HG03342 (cell line): ENCODE measurements around the gene EIF3I.
"Not testable (repeated sequence)": the region's sequence is repeated elsewhere in the genome, so short reads cannot be mapped to it uniquely, and the experiment has no call there.

ENCODE experiments used
- ATAC-seq: cut with Tn5 transposase; IDR thresholded peaks from one replicate; pipeline ENCODE4 v1.9.1; 2021; ENCODE audit warnings: mild to moderate bottlenecking, moderate library complexity; ENCODE audit not compliant: unreplicated experiment

EIF3I gene

GRCh38 chr1:32231843-32232432 lies 9.7 kb downstream of the EIF3I start:
- no peak for ATAC-seq

- ATAC-seq, result no peak
Measured at GRCh38 chr1:32232558-32233304, 10.5 kb downstream of the EIF3I start.

- no peak for ATAC-seq
Measured at GRCh38 chr1:32234792-32235191, 12.6 kb downstream of the EIF3I start.

DNA sequence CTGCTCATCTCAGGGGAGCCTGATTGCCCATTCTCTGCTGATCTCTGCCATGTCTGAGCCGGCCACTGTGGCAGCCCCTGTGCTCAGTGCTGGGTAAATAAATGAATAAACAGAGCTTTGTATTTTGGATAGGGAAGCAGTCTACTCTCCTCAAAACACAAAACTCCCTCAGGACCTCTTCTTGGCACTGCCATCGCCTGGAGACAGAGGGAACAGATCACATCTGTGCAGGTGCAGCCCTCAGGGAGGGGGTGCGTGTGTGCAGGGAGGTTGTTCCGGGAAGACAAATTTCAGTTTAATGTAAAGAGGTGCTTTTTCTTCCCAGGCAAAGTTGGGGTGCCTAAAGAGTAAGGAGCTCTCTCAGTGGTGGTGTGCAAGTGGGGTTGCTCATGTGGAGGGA lies 17.1 kb downstream of the EIF3I start:
- ATAC-seq, result no peak

- ATAC-seq, result no peak
Measured at GRCh38 chr1:32239790-32240139, 17.6 kb downstream of the EIF3I start.

DNA sequence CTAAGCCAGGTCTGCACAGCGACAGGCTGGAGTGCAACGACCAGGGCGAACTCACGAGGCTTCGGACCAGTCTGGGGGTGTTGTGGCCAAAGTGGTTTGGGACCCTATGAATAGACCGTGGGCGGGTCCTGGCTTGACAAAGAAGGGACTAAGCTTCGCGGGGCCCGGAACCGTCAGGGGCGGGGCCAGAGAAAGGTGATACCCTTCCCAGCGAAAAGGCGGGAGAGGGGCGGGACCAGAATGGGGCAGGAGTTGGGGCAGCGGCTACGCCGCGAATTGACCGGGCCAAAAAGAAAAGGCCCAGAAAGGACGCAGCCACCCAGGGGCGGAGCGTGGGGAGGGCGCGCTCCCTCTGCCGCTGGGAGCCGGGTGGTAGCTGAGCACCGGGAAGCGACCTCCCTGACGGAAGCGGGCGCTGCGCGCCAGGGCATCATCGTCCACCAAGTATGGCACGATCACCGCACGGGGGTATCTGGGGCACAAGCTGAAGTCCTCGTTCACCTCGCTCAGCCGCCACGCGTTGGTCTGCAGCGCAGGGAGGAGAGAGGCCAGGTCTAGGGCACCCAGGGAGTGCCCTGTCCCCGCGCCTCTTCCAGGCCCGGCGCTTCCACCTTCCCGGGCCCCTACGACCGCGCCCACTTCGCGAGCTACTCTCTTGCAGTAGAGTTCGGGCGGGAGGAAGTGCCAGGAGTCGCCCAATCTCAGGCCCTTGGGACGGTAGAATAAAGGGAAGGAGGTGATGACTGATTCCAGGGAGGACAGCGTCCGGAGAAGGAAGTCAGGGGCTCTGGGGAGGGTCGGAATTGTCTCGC lies 18.1 kb downstream of the EIF3I start:
- peak; percentile 39 for ATAC-seq

DNA sequence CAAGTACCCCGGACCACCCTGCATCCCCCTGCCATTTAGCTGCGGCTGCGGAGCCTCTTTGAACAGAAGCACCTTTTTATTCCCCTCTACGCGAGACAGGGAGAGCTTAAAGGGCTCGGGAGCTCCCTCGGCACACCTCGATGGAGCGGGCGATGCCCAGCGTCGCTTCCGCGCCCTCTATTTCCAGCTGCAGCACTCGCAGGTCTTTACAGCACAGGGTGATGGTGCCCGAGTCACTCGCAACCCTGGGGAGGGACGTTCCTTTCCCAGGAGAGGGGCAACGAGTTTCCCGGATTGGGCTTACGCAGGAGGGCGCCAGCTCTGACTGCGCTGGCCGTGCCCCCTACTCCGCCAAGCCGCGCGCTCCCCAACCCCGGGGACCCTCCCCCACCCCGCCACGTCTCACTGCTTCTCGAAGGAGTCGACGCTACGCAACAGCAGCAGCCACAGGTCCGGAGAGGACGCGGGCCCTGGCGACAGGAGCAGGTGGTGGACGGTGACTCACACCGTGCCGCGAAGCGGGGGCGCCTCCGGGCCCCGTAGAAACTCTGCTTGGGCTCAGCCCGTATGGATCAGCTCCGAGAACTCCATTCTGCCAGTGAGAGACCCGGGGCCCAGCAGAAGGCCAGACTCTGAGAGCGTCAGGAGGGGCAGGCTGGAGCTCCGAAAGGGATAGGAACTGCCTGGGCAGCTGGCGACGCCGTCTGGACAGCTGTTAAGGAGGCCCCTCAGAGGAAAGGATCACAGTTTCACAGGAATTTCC lies 19.0 kb downstream of the EIF3I start:
- ATAC-seq, result peak; percentile 44

- ATAC-seq, result no peak
Measured at GRCh38 chr1:32242341-32242851, 20.2 kb downstream of the EIF3I start.

DNA sequence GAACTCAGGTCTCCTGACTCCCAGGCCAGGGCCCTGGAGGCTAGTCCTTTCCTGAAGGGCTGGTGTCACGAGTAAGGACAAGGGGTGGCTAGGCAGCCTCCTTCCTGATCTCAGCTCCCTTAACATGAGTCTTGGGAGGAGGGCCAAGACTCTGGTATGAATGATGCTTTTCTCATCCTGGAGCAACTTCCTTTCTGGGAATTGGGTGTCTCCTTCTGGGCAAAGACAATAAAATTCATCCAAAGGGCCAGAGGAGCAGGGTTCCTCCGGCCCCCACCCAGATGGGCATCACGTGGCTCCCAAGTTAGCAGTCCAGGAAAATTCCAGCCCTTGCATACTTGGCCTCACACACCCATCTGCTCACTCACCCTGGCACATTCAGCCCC lies 24.7 kb downstream of the EIF3I start, which contains the start of gene FAM167B:
TSS of gene FAM167B (plus strand) at position 335 of the 386 bp plus-strand sequence. CDS start 200 bp downstream, outside the sequence.
- no peak for ATAC-seq

DNA sequence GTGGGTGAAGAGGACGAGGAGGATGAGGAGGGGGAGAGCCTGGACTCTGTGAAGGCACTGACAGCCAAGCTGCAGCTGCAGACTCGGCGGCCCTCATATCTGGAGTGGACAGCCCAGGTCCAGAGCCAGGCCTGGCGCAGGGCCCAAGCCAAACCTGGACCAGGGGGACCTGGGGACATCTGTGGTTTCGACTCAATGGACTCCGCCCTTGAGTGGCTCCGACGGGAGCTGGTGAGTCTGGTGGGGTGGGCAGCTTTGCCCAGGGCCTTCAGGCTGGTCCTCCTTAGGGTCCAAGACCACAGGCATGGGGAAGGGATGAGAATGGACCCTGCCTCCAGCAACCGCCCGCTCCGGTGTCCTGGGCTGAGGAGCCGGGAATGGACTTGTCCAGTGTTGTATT lies 25.2 kb downstream of the EIF3I start:
- no peak for ATAC-seq

DNA sequence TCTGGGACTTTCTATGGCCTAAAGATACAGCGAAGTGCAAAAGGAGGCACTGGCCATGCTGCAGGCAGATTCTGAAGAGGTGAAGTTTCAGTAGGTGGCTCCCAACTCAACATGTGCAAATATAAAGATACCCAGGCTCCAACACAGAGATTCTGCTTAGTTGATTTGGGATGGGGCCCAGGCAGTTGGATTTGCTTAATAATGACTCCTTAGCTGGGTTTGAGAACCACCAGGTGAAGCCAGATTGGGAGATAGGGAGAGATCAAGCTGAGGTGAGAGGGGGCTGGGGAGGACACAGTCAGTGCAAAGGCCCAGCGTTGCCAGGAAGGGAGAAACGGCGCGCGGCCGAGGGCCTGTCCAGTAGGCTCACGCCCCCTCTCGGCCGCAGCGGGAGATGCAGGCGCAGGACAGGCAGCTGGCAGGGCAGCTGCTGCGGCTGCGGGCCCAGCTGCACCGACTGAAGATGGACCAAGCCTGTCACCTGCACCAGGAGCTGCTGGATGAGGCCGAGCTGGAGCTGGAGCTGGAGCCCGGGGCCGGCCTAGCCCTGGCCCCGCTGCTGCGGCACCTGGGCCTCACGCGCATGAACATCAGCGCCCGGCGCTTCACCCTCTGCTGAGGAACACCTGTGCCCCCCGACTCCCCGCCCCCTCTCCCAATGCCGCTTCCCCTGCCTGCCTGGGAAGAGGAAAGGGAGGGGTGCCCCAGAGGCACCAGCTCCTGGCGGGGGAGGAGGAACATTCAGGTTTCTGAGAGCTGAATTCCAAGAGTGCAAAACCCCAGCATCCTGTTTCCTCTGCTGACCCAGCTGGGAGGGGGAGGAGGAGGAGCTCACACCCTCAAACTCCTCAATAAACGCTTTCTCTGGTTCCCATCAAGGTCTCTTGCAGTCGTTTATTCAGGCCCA lies 26.0 kb downstream of the EIF3I start:
- ATAC-seq, result no peak

GRCh38 chr1:32249831-32250525 lies 27.8 kb downstream of the EIF3I start:
- ATAC-seq, result peak; percentile 54

GRCh38 chr1:32250893-32251716 lies 28.9 kb downstream of the EIF3I start, which contains the start of gene LCK:
Gene LCK (plus strand): TSS chr1:32251265. CDS start chr1:32274330, 23,065 bp downstream.
- no peak for ATAC-seq

DNA sequence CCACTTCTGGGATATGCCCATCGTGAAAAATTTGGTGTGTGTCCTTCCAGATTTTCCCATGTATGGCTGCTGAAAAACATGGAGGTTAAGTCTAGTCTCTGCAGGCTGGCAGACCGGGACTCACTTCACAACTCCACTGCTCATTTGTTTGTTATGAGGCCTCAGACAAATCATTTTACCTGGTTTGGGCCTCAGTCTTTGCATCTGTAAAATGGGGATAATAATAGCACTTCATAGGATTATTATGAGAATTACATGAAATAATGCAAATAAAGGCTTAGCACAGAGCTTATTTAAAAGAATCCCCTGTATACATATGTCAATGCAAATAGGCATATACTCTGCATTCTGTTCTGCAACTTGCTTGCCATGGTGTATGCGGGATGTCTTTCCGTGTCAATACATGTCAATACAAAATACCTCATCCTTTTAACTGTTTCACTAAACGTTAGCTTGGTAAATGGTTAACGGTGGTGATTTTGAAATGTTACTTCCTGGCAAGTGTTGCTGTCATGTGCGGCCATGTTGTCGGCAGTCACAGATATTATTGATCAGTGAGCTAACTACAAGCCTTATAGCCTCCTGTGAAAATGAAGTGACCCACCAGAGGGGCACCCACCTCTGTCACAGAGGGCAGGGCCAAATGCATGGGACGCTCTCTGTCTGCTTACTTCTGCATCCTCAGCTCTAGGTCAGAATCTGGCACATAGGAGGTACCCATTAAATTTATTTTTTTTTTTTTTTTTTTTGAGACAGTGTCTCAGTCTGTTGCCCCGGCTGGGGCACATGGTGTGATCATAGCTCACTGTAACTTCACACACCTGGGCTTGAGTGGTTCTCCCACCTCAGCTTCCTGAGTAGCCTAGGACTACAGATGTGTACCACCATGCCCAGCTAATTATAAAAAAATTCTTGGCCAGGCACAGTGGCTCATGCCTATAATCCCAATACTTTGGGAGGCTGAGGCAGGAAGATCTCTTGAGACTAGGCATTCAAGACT lies 33.2 kb downstream of the EIF3I start:
- ATAC-seq, result no peak

- ATAC-seq, result no peak
Measured at GRCh38 chr1:32256473-32257226, 34.4 kb downstream of the EIF3I start.

DNA sequence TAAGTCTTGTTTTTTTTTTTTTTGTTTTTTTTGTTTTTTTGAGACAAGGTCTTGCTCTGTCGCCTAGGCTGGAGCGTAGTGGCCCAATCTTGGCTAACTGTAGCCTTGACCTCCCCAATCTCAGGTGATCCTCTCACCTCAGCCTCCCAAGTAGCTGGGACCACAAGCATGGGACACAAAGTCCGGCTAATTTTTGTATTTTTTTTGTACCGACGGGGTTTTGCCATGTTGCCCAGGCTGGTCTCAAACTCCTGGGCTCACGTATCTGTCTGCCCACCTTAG lies 35.0 kb downstream of the EIF3I start:
- no peak for ATAC-seq

DNA sequence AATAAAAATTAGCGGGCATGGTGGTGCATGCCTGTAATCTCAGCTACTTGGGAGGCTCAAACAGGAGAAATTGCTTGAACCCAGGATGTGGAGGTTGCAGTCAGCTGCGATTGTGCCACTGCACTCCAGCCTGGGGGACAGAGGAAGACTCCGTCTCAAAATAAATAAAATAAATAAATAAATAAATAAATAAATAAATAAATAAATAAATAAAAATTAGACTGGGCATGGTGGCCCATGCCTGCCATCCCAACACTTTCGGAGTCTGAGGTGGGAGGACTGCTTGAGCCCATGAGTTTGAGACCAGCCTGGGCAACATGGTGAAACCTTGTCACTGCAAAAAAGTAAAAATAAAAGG lies 41.0 kb downstream of the EIF3I start:
- not testable (repeated sequence) for ATAC-seq
